ENCODE data around the gene PKNOX2. TPM values are rescaled to one million over a fixed set of nuclear protein-coding genes. Genes with fewer than 3 reads are reported as not detected.

Gene PKNOX2
- total RNA-seq, 1 donor from 2014 or later: 12.3 TPM

DNA sequence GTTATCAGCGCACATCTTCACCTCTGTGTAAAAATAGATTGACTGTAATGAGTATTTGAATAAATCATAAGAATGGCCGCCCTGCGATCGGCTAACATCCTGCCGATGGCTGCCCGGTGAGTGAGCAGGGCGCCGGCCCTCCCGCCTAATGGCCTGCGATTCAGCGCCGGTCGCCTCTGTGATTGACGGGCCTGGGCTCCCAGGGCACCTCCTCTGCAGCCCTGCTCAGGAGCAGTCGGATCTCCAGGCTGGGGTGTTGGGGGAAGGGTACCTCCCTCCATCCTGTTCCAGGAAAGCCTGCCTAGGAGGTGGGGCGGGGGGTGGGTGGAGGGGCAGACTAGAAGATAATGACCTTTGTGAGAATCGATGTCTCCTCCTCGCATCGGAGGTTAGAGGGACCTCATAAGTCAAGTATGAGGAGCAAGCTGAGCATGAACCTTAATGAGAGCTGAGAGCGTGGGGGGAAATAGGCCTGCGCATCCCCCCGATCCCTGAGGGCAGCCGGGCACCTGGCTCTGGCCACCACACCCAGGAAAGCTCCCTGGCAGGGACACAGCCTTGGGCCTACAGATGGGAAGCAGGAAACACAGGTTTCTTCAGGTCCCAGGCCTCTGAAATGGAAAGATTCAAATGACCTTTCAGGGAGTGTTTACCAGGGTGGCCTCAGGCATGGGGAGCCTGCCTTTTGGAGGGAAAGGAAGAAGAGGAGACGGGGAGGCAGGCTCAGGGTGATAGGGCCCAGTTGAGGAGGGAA, 71.7 kb downstream of the PKNOX2 start:
- no peak for DNase-seq

DNA sequence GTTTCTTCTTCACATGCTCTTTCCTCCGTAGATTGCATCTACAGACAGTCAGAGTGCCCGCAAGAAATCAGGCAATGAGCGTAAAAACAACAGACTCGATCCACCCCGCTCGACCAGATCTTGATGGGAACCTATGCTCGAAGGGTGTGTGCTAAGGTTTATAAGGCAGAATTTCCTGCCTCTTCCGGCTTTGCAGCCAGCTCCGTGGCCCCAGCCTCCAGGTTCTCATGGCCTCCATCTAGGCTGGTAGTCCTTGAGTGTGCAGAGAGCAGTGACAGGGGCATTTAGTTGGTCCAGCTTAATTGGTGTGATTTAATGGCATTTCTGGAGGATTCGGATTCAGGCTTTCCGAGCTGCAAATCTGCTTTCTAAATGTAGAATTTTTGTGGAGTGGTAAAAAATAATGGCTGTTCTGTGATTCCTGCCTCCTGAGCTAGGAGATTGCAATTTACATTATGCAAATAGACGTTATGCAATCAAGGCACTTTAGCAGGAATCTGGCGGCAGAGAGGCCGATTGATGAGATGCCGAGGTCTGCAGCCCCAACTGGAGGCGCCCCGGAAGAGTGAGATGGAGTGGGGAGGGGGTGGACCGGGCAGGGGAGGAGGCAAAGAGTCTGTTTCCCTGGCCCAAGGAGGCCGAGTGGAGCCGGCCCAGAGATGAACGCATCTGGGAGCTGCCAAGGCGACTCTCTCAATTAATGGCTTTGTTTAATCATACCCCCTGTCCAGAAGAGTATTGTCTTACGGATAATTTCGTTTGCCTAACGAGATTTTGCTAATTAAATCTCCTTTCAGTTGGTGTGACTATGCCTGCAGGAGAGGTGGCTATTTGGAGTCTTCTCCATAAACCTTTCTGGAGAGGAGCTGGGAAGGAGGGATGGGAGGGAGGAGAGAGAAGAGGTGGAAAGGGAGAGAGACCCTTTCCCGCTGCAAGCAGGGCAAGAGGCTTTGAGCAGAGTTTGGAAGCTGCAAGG, 75.3 kb downstream of the PKNOX2 start:
- DNase-seq: no peak

- no peak for DNase-seq
These were observed 76.6 kb downstream of the PKNOX2 start for GRCh38 chr11:125241104-125241503.

DNA sequence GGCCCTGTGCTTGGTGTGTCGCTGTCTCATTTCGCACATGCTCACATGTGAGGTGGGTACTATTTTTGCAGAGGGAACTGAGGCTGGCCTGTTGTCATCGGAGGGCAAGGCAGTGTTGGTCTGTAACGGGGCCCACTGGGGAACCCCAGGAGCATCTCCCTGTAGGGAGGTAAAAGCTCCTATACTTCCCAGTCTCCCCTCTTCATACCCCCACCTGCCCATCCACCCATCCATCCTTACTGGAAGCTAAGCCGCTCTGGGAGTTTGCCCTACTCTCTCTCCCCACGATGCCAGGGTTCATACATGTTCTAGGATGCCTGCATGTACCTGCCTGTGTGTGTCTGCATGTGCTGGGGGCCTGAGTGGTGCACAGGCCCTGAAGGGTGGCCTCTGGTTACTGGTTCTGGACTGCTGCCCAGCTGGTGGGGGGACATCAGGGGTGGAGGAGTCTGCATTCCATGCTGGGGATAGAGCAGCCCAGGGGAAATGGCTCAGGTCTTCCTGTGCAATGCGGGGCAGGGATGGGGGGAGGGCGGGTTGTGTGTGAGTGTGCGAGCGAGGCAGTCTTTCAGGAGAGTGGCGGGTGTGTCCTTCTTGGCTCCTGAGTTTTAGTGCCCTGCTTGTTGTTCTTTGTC, 77.7 kb downstream of the PKNOX2 start:
- DNase-seq: no peak

DNA sequence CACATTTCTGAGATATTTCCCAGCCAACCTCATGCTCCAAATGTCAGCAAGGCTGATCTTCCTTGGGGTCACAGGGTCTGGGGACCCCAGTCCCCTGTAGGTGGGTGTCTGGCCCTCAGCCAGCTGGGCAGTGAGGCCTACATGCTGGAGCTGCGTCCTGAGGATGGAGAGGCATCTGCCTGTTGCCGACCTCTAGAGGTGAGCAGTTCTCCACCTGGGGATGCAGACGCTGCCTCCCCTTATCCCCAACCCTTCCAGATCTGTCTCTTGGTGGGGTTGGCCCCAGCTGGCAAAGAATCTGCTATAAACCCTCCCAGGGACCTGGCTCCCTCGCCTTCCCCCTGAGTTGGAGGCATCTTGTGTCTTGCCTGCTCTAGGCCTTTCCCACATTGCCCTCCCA, 79.6 kb downstream of the PKNOX2 start:
- DNase-seq: no peak

GRCh38 chr11:125245299-125245698, 80.7 kb downstream of the PKNOX2 start:
- DNase-seq: no peak

DNA sequence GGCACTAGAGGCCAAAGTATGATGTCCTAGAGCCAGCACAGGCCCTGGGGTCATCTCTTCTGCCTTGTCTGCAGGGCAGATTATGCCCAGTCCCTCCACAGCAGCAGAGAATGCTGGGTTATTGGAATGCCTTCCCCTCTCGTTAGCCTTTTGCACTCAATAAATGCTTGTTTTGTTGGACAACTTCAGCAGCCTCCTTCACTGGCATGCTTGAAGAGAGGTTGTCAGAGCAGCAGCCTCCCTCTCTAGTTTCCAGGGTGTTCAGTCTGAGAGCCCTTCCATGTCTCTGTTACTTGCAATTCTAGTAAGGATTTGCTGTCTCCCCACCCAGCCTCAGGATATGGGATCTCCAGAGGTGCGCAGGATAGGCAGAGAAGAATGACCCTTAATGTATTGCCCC, 82.9 kb downstream of the PKNOX2 start:
- DNase-seq: no peak

DNA sequence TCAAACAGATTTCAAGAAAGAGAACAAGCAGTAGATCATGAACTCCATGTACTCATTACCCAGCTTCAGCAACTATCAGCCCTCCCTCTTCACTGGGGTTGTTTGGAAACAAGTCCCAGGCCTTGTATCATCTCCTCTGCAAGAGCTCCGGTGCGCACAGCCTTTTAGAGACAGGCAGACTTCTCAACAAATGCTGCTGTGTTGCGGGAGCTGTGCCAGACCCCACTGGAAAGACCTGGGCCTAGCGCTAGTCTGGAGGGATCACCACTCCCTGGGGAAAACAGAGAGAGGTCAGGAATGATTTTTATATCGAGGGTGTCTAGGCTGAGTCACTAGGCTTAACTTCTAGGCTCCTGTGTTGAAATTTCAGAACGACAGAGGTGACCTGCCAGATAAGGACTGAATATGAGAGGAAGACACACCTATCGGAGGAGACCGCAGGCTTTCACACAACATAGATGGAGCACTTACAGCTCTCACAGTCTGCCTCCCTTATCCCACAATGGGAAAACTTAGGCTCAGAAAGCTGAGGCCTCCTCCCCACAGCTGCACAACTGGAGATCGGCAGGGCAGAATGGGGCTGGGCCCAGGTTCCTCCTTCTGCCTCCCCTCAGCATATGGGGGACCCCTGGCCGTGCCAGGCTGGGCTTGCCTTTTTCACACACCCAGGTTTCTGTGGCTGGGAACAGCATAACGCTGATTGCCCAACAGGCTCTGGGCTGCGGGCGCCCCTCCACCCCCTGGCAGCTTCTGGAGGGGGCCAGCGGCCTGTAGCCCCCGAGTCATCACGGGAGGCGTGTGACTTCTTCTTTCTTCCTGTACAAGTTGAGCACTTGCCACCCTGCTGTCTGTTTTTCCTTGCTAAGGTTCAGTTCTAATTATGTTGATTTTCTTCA, 86.0 kb downstream of the PKNOX2 start:
- no peak for DNase-seq

- no peak for DNase-seq
These were observed 86.6 kb downstream of the PKNOX2 start for GRCh38 chr11:125251214-125251545.

- no peak for DNase-seq
These were observed 87.4 kb downstream of the PKNOX2 start for GRCh38 chr11:125251956-125252355.

- DNase-seq: no peak
These were observed 88.7 kb downstream of the PKNOX2 start for GRCh38 chr11:125253289-125253688.

GRCh38 chr11:125253795-125254525, 89.4 kb downstream of the PKNOX2 start:
- no peak for DNase-seq

GRCh38 chr11:125256541-125257189, 92.1 kb downstream of the PKNOX2 start:
- DNase-seq: peak; percentile 41

GRCh38 chr11:125257190-125257579, 92.6 kb downstream of the PKNOX2 start:
- no peak for DNase-seq

DNA sequence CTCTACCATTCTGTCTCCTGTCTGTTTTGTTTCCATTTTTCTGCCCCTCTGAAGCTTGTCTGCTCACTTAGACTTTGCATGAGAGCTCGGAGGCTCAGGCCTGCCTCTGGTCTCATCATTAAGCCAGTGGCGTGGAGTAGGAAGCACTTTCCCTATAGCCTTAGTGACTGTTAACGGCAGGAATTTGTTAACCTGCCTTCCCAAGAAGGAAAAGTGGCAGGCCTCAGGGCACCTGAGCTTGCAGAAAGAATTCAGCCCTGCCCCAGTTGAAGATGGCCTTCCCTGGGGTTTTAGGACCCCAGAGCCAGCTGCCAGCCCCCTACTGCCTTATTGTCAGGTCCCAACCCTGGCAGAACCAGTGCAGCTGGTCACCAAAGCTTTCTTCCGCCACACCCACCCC, 93.2 kb downstream of the PKNOX2 start:
- DNase-seq: no peak

GRCh38 chr11:125258291-125259032, 93.9 kb downstream of the PKNOX2 start:
- no peak for DNase-seq

- peak; percentile 38 for DNase-seq
These were observed 97.0 kb downstream of the PKNOX2 start for GRCh38 chr11:125261588-125261987.

DNA sequence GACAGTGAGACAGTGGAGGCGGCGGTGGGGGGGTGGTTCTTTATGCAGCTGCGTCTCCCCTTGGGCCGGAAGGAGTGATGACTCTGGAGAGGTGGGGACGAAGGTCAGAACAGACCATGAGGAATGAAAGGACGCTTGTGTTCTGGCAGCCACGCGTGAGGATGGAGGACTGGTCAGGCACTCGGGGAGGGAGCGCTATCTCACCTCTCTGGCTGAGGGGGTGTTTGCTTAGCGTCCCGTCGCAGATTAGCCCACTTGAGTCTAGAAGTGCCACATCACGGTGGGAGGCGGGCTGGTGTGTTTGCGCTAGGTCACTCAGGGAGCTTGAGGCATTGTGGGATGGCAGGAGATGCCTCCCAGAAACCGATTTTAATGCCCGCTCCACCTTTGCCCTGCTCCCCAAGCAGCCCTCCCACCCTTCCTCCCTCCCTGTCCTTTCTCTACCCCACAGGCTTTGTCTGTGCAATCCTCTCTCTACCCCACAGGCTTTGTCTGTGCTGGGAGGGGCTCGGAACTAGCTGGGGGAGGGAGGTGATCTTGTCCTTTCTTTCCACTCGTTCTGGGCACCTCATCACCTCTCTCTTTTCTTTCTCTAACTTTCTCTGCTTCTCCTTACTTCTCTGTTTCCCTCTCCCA, 97.8 kb downstream of the PKNOX2 start:
- peak; percentile 39 for DNase-seq

DNA sequence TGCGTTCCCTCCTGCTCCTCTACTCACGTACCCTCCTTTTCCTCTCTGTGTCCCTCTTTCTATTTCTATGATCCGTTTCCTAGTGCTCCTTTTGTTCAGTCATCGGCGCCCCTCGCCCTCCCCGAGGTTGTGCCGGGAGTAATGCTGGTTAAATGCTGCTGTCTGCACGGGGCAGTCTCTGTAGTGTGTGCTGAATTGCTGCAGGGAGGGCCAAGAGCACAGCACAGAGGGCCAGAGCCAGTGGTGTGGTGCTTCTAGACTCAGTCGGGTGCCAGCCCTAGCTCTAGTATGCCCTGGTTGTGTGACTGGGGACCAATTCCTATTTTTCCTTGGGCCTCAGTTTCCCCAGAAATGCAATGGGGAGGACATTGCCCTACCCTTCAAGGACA, 98.3 kb downstream of the PKNOX2 start:
- no peak for DNase-seq
